ENCODE data around the gene ZNF541.

DNA sequence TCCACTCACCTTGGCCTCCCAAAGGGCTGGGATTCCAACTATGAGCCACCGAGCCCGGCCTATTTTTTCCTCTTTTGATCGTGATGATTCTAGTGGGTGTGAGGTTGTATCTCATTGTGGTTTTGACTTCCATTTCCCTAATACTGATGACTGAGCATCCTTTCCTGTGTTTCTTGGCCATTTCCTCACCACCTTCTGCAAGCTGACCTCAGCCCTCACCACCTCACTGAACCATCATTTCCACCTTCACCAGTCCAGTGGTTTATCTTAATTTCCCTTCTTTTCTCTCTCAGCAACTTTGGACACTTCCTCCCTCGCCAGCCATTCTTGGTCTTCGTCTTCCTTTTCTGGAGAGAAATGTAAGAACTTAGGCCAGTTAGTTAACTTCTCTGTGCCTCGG, 23.0 kb upstream of the ZNF541 start:
- TF ChIP-seq ZNF274 (IDR thresholded peaks at IDR 0.05; ENCODE audit: insufficient read depth, insufficient read length) (no peak), RCOR1 (conservative IDR thresholded peaks at IDR 0.05; ENCODE audit: low read depth, low read length) (no peak), EZH2 (IDR thresholded peaks at IDR 0.05; ENCODE audit: borderline replicate concordance, control insufficient read depth, low read depth, low read length) (no peak), NFYB (IDR thresholded peaks at IDR 0.05; ENCODE audit: insufficient read depth, low read depth, low read length) (no peak), CTCF (IDR thresholded peaks at IDR 0.05 in 2 of 3, conservative IDR thresholded peaks at IDR 0.05 in 1 of 3; ENCODE audit: control insufficient read depth in 2 of 3, extremely low read depth in 1 of 3, insufficient read depth in 1 of 3, low read depth in 3 of 3, low read length in 3 of 3) (no peak), MAX (IDR thresholded peaks at IDR 0.05; ENCODE audit: low read depth, low read length) (no peak), MYC (IDR thresholded peaks at IDR 0.05; ENCODE audit: insufficient read depth, insufficient read length, insufficient replicate concordance, low read length, severe bottlenecking) (no peak), YY1 (IDR thresholded peaks at IDR 0.05; ENCODE audit: low read depth, low read length) (no peak)
